NCI-H2107 treated with DMSO at 0.1 percent for 48 hours (cell line): ENCODE results near the gene ARSG.
A peak's percentile ranks its signal among the peaks of the same experiment; 100 is the strongest.
"Not testable (repeated sequence)": the region's sequence is repeated elsewhere in the genome, so short reads cannot be mapped to it uniquely, and the experiment has no call there.

Source experiments
- DNase-seq: peaks from one replicate; lab custom pipeline; 2025; ENCODE audit not compliant: unreplicated experiment; lab: John Stamatoyannopoulos, UW

Gene ARSG

GRCh38 chr17:68327823-68328557 lies 36.7 kb downstream of the ARSG start:
- no peak for DNase-seq

GRCh38 chr17:68328676-68329075 lies 37.4 kb downstream of the ARSG start:
- no peak for DNase-seq

GRCh38 chr17:68329331-68329730 lies 38.0 kb downstream of the ARSG start:
- DNase-seq: no peak

GRCh38 chr17:68331932-68332331 lies 40.6 kb downstream of the ARSG start:
- not testable (repeated sequence) for DNase-seq

- no peak for DNase-seq
Measured at GRCh38 chr17:68334393-68334792, 43.1 kb downstream of the ARSG start.

- no peak for DNase-seq
Measured at GRCh38 chr17:68341482-68341881, 50.2 kb downstream of the ARSG start.

GRCh38 chr17:68343976-68344375 lies 52.7 kb downstream of the ARSG start:
- no peak for DNase-seq

- DNase-seq: peak; percentile 79
Measured at GRCh38 chr17:68344701-68345136, 53.4 kb downstream of the ARSG start.

GRCh38 chr17:68346448-68346847 lies 55.2 kb downstream of the ARSG start:
- no peak for DNase-seq

- DNase-seq: no peak
Measured at GRCh38 chr17:68347380-68347779, 56.1 kb downstream of the ARSG start.

GRCh38 chr17:68349157-68349556 lies 57.9 kb downstream of the ARSG start:
- no peak for DNase-seq

- no peak for DNase-seq
Measured at GRCh38 chr17:68351395-68351794, 60.1 kb downstream of the ARSG start.

- DNase-seq: no peak
Measured at GRCh38 chr17:68352041-68352440, 60.7 kb downstream of the ARSG start.

- DNase-seq: not testable (repeated sequence)
Measured at GRCh38 chr17:68352671-68353070, 61.4 kb downstream of the ARSG start.

GRCh38 chr17:68353111-68353521 lies 61.8 kb downstream of the ARSG start:
- DNase-seq: no peak

- DNase-seq: not testable (repeated sequence)
Measured at GRCh38 chr17:68354311-68354710, 63.0 kb downstream of the ARSG start.

- not testable (repeated sequence) for DNase-seq
Measured at GRCh38 chr17:68355108-68355507, 63.8 kb downstream of the ARSG start.

GRCh38 chr17:68356520-68356919 lies 65.2 kb downstream of the ARSG start:
- peak; percentile 24 for DNase-seq

GRCh38 chr17:68356949-68357455 lies 65.7 kb downstream of the ARSG start:
- DNase-seq: no peak

- DNase-seq: no peak
Measured at GRCh38 chr17:68357886-68358285, 66.6 kb downstream of the ARSG start.

GRCh38 chr17:68359791-68360535 lies 68.7 kb downstream of the ARSG start:
- no peak for DNase-seq

GRCh38 chr17:68365469-68365868 lies 74.2 kb downstream of the ARSG start:
- DNase-seq: no peak
